H1 (cell line): ENCODE measurements around the gene NAB1. TPM values are rescaled to one million over a fixed set of nuclear protein-coding genes. Genes with fewer than 3 reads are reported as not detected.

Experiments
- ATF3 ChIP-seq: IDR thresholded peaks from 2 replicates; pipeline ENCODE4 v1.6.1; 2011; ENCODE audit warnings: low read depth, mild to moderate bottlenecking, low read length; ENCODE audit not compliant: insufficient read depth
- CEBPB ChIP-seq: IDR thresholded peaks from 2 replicates; pipeline ENCODE4 v1.6.1; 2012; ENCODE audit warnings: low read depth, low read length
- CHD1 ChIP-seq: IDR thresholded peaks from 2 replicates; pipeline ENCODE4 v1.6.1; 2012; ENCODE audit warnings: low read depth, low read length, improper control_type of control experiment
- CREB1 ChIP-seq: IDR thresholded peaks from 2 replicates; pipeline ENCODE4 v1.6.1; 2012; ENCODE audit warnings: inconsistent platforms
- GABPA ChIP-seq: IDR thresholded peaks from 2 replicates; pipeline ENCODE4 v1.6.1; 2011; ENCODE audit warnings: mild to moderate bottlenecking, low read length, moderate library complexity, borderline replicate concordance; ENCODE audit not compliant: insufficient read depth
- KDM1A ChIP-seq: fragments of 200-600, 300-600 bp; sonication (generic); IDR thresholded peaks from 2 replicates; pipeline ENCODE4 v1.7.1; 2016; ENCODE audit warnings: mild to moderate bottlenecking, low read length, borderline replicate concordance
- RAD21 ChIP-seq, 2 experiments: IDR thresholded peaks in 1 of 2; conservative IDR thresholded peaks in 1 of 2; 2 replicates each; pipeline ENCODE4 v1.6.1; 2011; ENCODE audit warnings: low read depth in 2 of 2, low read length in 2 of 2, improper control_type of control experiment in 1 of 2, inconsistent platforms in 1 of 2, mild to moderate bottlenecking in 1 of 2, moderate library complexity in 1 of 2
- RXRA ChIP-seq: IDR thresholded peaks from 2 replicates; pipeline ENCODE4 v1.6.1; 2011; ENCODE audit warnings: low read depth, mild to moderate bottlenecking, low read length, moderate library complexity; ENCODE audit not compliant: insufficient read depth
- SAP30 ChIP-seq: fragments of 300-600 bp; sonication (generic); IDR thresholded peaks from 2 replicates; pipeline ENCODE4 v1.7.1; 2012; ENCODE audit warnings: low read length, moderate library complexity, mild to moderate bottlenecking, inconsistent platforms; ENCODE audit not compliant: insufficient read depth, insufficient replicate concordance
- SP1 ChIP-seq: IDR thresholded peaks from 2 replicates; pipeline ENCODE4 v1.6.1; 2011; ENCODE audit warnings: low read depth, low read length
- SUZ12 ChIP-seq: fragments of 200-600 bp; sonication (generic); IDR thresholded peaks from 2 replicates; pipeline ENCODE4 v1.6.1; 2012; ENCODE audit warnings: mild to moderate bottlenecking, inconsistent platforms, low read length, moderate library complexity, mixed read lengths
- TEAD4 ChIP-seq: IDR thresholded peaks from 2 replicates; pipeline ENCODE4 v1.6.1; 2012; ENCODE audit warnings: low read depth, low read length, inconsistent platforms, mixed read lengths
- polyA plus RNA-seq, 7 experiments: library from polyadenylated mRNA; depleted of rRNA in 3 of 7; stranded (reverse) in 5 of 7; unstranded in 2 of 7; fragments of >200 nt in 5 of 7; fragments of 200-250 nt in 2 of 7; gene quantifications; 1 replicate in 5 of 7; 2 replicates in 1 of 7; 4 replicates in 1 of 7; pipeline versions ENCODE4 v1.2.1 to v1.2.3, GENCODE V29; 2011 to 2013; ENCODE audit warnings: missing spikeins in 2 of 7, mixed read lengths in 2 of 7
- total RNA-seq: library from RNA; stranded (reverse); fragmentation: NEBNext Ultra II Directional; extraction: Animal tissue kit (Norgen Biotek cat#: 25700); gene quantifications from 2 replicates; pipeline ENCODE4 v1.2.1, GENCODE V29; 2021

The NAB1 gene
- total and polyA plus RNA-seq, 2 of the 8 experiments (the other 6 are each of a cell fraction or from before 2014, with no cell fraction given) = 8.5 to 28.6 TPM

- TF ChIP-seq ATF3 (no peak), CREB1 (no peak), SP1 (peak; percentile 73), KDM1A (no peak), CEBPB (no peak), RAD21 (IDR thresholded peaks at IDR 0.05 in 1 of 2, conservative IDR thresholded peaks at IDR 0.05 in 1 of 2; ENCODE audit: low read depth in 2 of 2, low read length in 2 of 2) (peak in 1 of 2 experiments; percentile 22; a peak in 2 of 4 replicates), SUZ12 (no peak), CHD1 (no peak), SAP30 (no peak), RXRA (no peak), TEAD4 (0 out of 2 replicates have a peak, but pooled peaks have one; percentile 59), GABPA (no peak)
Measured at GRCh38 chr2:190698895-190699294, 50.0 kb downstream of the NAB1 start (continued).
